HEK293 (cell line): Measurements from ENCODE around the gene PDE4D.

Experiments
- HOXD13 ChIP-seq: sonication (generic); formaldehyde crosslinking; IDR thresholded peaks from 2 replicates; pipeline ENCODE4 v1.8.0; 2022; ENCODE audit warnings: missing genetic modification reagents, borderline replicate concordance
- IKZF3 ChIP-seq: fragments of 450-650 bp; IDR thresholded peaks from 2 replicates; pipeline ENCODE4 v1.5.0; 2018; ENCODE audit warnings: missing biosample characterization, mild to moderate bottlenecking, missing genetic modification characterization, moderate library complexity
- KLF16 ChIP-seq: fragments of 450-650 bp; formaldehyde crosslinking; IDR thresholded peaks from 2 replicates; pipeline ENCODE4 v1.5.1; 2017; ENCODE audit warnings: missing biosample characterization, missing genetic modification characterization
- KLF9 ChIP-seq: fragments of 450-650 bp; formaldehyde crosslinking; IDR thresholded peaks from 2 replicates; pipeline ENCODE4 v1.5.1; 2016; ENCODE audit warnings: missing biosample characterization, missing genetic modification characterization, low read depth
- MZF1 ChIP-seq: fragments of 450-650 bp; formaldehyde crosslinking; IDR thresholded peaks from 2 replicates; pipeline ENCODE4 v1.5.1; 2017; ENCODE audit warnings: missing biosample characterization, missing genetic modification characterization, borderline replicate concordance
- OVOL3 ChIP-seq: fragments of 450-650 bp; formaldehyde crosslinking; IDR thresholded peaks from 2 replicates; pipeline ENCODE4 v1.5.1; 2016; ENCODE audit warnings: missing biosample characterization, missing genetic modification characterization
- PRDM1 ChIP-seq: fragments of 450-650 bp; formaldehyde crosslinking; IDR thresholded peaks from 2 replicates; pipeline ENCODE4; 2016; ENCODE audit warnings: missing biosample characterization, missing genetic modification characterization
- REPIN1 ChIP-seq: fragments of 450-650 bp; formaldehyde crosslinking; IDR thresholded peaks from 2 replicates; pipeline ENCODE4 v1.5.1; 2017; ENCODE audit warnings: missing biosample characterization, missing genetic modification characterization, low read depth
- SCRT1 ChIP-seq: fragments of 450-650 bp; formaldehyde crosslinking; IDR thresholded peaks from 2 replicates; pipeline ENCODE4 v1.5.1; 2016; ENCODE audit warnings: missing biosample characterization, missing genetic modification characterization, borderline replicate concordance
- SP7 ChIP-seq: fragments of 450-650 bp; formaldehyde crosslinking; IDR thresholded peaks from 2 replicates; pipeline ENCODE4 v1.5.1; 2016; ENCODE audit warnings: missing biosample characterization, missing genetic modification characterization
- TSHZ1 ChIP-seq: fragments of 450-650 bp; formaldehyde crosslinking; IDR thresholded peaks from 2 replicates; pipeline ENCODE4 v1.5.1; 2016; ENCODE audit warnings: missing biosample characterization, missing genetic modification characterization, borderline replicate concordance
- ZBTB8A ChIP-seq: fragments of 450-650 bp; formaldehyde crosslinking; IDR thresholded peaks from 2 replicates; pipeline ENCODE4 v1.5.1; 2016; ENCODE audit warnings: missing biosample characterization, missing genetic modification characterization
- ZEB2 ChIP-seq: fragments of 450-650 bp; formaldehyde crosslinking; IDR thresholded peaks from 2 replicates; pipeline ENCODE4 v1.5.1; 2016; ENCODE audit warnings: missing biosample characterization, missing genetic modification characterization
- ZNF223 ChIP-seq: fragments of 450-650 bp; formaldehyde crosslinking; IDR thresholded peaks from 2 replicates; pipeline ENCODE4 v1.5.1; 2016; ENCODE audit warnings: missing biosample characterization, missing genetic modification characterization
- ZNF24 ChIP-seq: fragments of 450-650 bp; formaldehyde crosslinking; IDR thresholded peaks from 2 replicates; pipeline ENCODE4 v1.5.1; 2016; ENCODE audit warnings: missing biosample characterization, missing genetic modification characterization
- ZNF324 ChIP-seq: fragments of 450-650 bp; formaldehyde crosslinking; IDR thresholded peaks from 2 replicates; pipeline ENCODE4 v1.5.1; 2016; ENCODE audit warnings: missing biosample characterization, missing genetic modification characterization
- ZNF366 ChIP-seq: fragments of 450-650 bp; formaldehyde crosslinking; conservative IDR thresholded peaks from 2 replicates; pipeline ENCODE4 v1.5.1; 2016; ENCODE audit warnings: missing biosample characterization, missing genetic modification characterization
- ZNF558 ChIP-seq: fragments of 450-650 bp; formaldehyde crosslinking; IDR thresholded peaks from 2 replicates; pipeline ENCODE4 v1.5.1; 2016; ENCODE audit warnings: missing biosample characterization, missing genetic modification characterization
- ZNF580 ChIP-seq: fragments of 450-650 bp; formaldehyde crosslinking; IDR thresholded peaks from 2 replicates; pipeline ENCODE4 v1.5.1; 2016; ENCODE audit warnings: missing biosample characterization, missing genetic modification characterization
- ZNF629 ChIP-seq: fragments of 450-650 bp; formaldehyde crosslinking; IDR thresholded peaks from 2 replicates; pipeline ENCODE4 v1.5.1; 2017; ENCODE audit warnings: missing biosample characterization, missing genetic modification characterization
- ZNF660 ChIP-seq: fragments of 450-650 bp; IDR thresholded peaks from 2 replicates; pipeline ENCODE4 v1.5.1; 2018; ENCODE audit warnings: missing biosample characterization, mild to moderate bottlenecking, missing genetic modification characterization
- ZNF692 ChIP-seq: fragments of 450-650 bp; formaldehyde crosslinking; IDR thresholded peaks from 2 replicates; pipeline ENCODE4 v1.5.1; 2016; ENCODE audit warnings: missing biosample characterization, missing genetic modification characterization
- ZNF701 ChIP-seq: fragments of 450-650 bp; formaldehyde crosslinking; IDR thresholded peaks from 2 replicates; pipeline ENCODE4 v1.5.1; 2016; ENCODE audit warnings: missing biosample characterization, missing genetic modification characterization
- ZNF76 ChIP-seq: fragments of 450-650 bp; formaldehyde crosslinking; IDR thresholded peaks from 2 replicates; pipeline ENCODE4; 2016; ENCODE audit warnings: low read depth, missing biosample characterization, missing genetic modification characterization, borderline replicate concordance
- ZNF843 ChIP-seq: fragments of 450-650 bp; formaldehyde crosslinking; IDR thresholded peaks from 2 replicates; pipeline ENCODE4 v1.5.1; 2016; ENCODE audit warnings: missing biosample characterization, missing genetic modification characterization
- ZSCAN30 ChIP-seq: fragments of 450-650 bp; IDR thresholded peaks from 2 replicates; pipeline ENCODE4 v1.5.1; 2018; ENCODE audit warnings: missing biosample characterization, mild to moderate bottlenecking, missing genetic modification characterization, moderate library complexity
- ZXDB ChIP-seq: fragments of 450-650 bp; formaldehyde crosslinking; IDR thresholded peaks from 2 replicates; pipeline ENCODE4 v1.5.1; 2016; ENCODE audit warnings: missing biosample characterization, missing genetic modification characterization
- TF ChIP-seq, protein P1 (sequence below): fragments of 450-650 bp; formaldehyde crosslinking; conservative IDR thresholded peaks from 2 replicates; pipeline ENCODE4 v1.5.1; 2016; ENCODE audit warnings: low read depth, missing biosample characterization, missing genetic modification characterization
- TF ChIP-seq, protein P2 (sequence below): fragments of 450-650 bp; formaldehyde crosslinking; IDR thresholded peaks from 2 replicates; pipeline ENCODE4 v1.5.1; 2016; ENCODE audit warnings: missing biosample characterization, missing genetic modification characterization

PDE4D gene

DNA sequence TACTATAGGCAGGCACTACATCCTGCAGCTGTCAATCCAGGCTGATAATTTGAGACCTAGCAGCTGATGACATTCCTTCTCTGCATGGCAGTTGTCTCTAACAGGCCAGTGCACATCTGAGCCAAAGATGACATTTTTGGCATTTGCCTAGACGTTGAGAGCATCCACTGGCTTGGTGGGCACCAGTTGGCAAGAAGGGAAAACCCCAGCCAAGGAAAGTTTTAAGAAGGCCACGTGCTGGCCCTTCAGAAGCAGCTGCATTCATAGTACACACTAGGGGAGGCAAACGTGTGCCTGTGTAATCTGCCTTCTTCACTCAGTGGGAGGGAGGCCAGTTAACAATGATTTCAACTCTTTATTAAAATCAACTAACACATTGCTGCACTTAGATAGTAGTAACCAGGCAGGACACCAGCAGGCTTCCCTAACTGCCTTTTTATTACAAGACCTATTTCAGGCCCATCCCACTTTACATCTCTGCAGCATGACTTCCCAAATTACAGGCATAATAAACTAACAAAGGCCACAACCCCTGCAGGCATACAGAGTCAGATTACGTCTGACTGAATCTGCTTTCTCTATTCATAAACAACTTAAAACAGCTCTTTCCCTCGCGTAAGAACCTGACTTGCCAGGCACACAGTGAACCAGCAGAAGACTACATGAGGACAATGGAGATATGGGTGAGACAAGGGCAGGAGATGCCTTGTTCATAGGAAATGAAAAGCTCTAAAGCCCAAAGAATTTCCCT lies 576.3 kb downstream of the PDE4D start (continued):
- TF ChIP-seq TSHZ1 (tag by site-specific recombination) (peak; percentile 90), ZNF692 (tag by site-specific recombination) (peak; percentile 82), IKZF3 (tag by site-specific recombination) (peak; percentile 98), ZNF701 (tag by site-specific recombination) (no peak), KLF9 (tag by site-specific recombination) (peak; percentile 71), ZSCAN30 (tag by site-specific recombination) (peak; percentile 96), ZNF324 (tag by site-specific recombination) (peak; percentile 79), ZXDB (tag by site-specific recombination) (peak; percentile 97), ZNF660 (tag by site-specific recombination) (peak; percentile 61; the same call in 1 of the 2 replicates), REPIN1 (peak; percentile 56; the same call in 1 of the 2 replicates), KLF16 (tag by site-specific recombination) (no peak), ZNF366 (tag by site-specific recombination) (peak; percentile 73), ZNF558 (tag by site-specific recombination) (peak; percentile 69; the same call in 1 of the 2 replicates), ZNF629 (peak; percentile 92), ZEB2 (tag by site-specific recombination) (peak; percentile 91), SP7 (peak; percentile 97), SCRT1 (tag by site-specific recombination) (peak; percentile 49; the same call in 1 of the 2 replicates), PRDM1 (tag by site-specific recombination) (peak; percentile 46; the same call in 1 of the 2 replicates), ZNF580 (tag by site-specific recombination) (peak; percentile 85), ZBTB8A (tag by site-specific recombination) (peak; percentile 85), ZNF76 (tag by site-specific recombination) (peak; percentile 70; the same call in 1 of the 2 replicates), MZF1 (tag by site-specific recombination) (peak; percentile 80; the same call in 1 of the 2 replicates), HOXD13 (CRISPR knock-in tag) (peak; percentile 92), ZNF24 (tag by site-specific recombination) (peak; percentile 72), ZNF843 (tag by site-specific recombination) (peak; percentile 98), OVOL3 (tag by site-specific recombination) (peak; percentile 92), ZNF223 (no peak)
- TF ChIP-seq, protein P1, sequence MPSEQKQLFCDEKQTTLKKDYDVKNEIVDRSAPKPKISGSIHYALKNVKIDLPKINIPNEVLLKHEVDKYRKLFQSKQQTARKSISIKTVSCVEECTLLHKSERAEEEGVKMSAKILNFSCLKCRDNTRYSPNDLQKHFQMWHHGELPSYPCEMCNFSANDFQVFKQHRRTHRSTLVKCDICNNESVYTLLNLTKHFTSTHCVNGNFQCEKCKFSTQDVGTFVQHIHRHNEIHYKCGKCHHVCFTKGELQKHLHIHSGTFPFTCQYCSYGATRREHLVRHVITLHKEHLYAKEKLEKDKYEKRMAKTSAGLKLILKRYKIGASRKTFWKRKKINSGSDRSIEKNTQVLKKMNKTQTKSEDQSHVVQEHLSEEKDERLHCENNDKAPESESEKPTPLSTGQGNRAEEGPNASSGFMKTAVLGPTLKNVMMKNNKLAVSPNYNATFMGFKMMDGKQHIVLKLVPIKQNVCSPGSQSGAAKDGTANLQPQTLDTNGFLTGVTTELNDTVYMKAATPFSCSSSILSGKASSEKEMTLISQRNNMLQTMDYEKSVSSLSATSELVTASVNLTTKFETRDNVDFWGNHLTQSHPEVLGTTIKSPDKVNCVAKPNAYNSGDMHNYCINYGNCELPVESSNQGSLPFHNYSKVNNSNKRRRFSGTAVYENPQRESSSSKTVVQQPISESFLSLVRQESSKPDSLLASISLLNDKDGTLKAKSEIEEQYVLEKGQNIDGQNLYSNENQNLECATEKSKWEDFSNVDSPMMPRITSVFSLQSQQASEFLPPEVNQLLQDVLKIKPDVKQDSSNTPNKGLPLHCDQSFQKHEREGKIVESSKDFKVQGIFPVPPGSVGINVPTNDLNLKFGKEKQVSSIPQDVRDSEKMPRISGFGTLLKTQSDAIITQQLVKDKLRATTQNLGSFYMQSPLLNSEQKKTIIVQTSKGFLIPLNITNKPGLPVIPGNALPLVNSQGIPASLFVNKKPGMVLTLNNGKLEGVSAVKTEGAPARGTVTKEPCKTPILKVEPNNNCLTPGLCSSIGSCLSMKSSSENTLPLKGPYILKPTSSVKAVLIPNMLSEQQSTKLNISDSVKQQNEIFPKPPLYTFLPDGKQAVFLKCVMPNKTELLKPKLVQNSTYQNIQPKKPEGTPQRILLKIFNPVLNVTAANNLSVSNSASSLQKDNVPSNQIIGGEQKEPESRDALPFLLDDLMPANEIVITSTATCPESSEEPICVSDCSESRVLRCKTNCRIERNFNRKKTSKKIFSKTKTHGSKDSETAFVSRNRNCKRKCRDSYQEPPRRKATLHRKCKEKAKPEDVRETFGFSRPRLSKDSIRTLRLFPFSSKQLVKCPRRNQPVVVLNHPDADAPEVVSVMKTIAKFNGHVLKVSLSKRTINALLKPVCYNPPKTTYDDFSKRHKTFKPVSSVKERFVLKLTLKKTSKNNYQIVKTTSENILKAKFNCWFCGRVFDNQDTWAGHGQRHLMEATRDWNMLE, result peak; percentile 41; the same call in 1 of the 2 replicates
- TF ChIP-seq, protein P2, sequence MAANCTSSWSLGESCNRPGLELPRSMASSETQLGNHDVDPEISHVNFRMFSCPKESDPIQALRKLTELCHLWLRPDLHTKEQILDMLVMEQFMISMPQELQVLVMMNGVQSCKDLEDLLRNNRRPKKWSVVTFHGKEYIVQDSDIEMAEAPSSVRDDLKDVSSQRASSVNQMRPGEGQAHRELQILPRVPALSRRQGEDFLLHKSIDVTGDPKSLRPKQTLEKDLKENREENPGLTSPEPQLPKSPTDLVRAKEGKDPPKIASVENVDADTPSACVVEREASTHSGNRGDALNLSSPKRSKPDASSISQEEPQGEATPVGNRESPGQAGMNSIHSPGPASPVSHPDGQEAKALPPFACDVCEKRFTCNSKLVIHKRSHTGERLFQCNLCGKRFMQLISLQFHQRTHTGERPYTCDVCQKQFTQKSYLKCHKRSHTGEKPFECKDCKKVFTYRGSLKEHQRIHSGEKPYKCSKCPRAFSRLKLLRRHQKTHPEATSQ (tag by site-specific recombination), result no peak
